Thyroid gland (tissue), 4 donors: ENCODE data around the gene PARD3B. TPM values are rescaled to one million over a fixed set of nuclear protein-coding genes. Genes with fewer than 3 reads are reported as not detected.
"Not testable (repeated sequence)": the region's sequence is repeated elsewhere in the genome, so short reads cannot be mapped to it uniquely, and the experiment has no call there.

Experiments
- DNase-seq, 2 donors: peaks; one replicate each; pipeline ENCODE4 v3.0.0-alpha.2; 2019
- H3K27ac ChIP-seq, 3 donors: fragments of 200-600 bp; sonication (generic); 1 replicate in 2 of 3; 2 replicates in 1 of 3; pipeline ENCODE4 v1.5.1; 2016 to 2019; ENCODE audit warnings: mild to moderate bottlenecking in 1 of 3, moderate library complexity in 1 of 3
- H3K27me3 ChIP-seq: fragments of 200-600 bp; sonication (generic); one replicate; pipeline ENCODE4 v1.5.1; 2019
- H3K36me3 ChIP-seq, 2 donors: fragments of 200-600 bp; sonication (generic); one replicate each; pipeline ENCODE4 v1.5.1; 2016 to 2019
- H3K4me1 ChIP-seq, 2 donors: fragments of 200-600 bp; sonication (generic); one replicate each; pipeline ENCODE4 v1.5.1; 2017 to 2019
- H3K4me3 ChIP-seq, 3 donors: fragments of 200-600 bp; sonication (generic); replicated peaks in 1 of 3; 1 replicate in 2 of 3; 2 replicates in 1 of 3; pipeline ENCODE4 v1.5.1; 2016; ENCODE audit warnings: mild to moderate bottlenecking in 1 of 3
- H3K9me3 ChIP-seq: fragments of 200-600 bp; sonication (generic); one replicate; pipeline ENCODE4 v1.5.1; 2017
- POLR2A ChIP-seq, 2 donors: fragments of 450-650 bp; IDR thresholded peaks; one replicate each; pipeline ENCODE4 v1.6.1; 2017; ENCODE audit warnings: antibody characterized with exemption in 2 of 2, mild to moderate bottlenecking in 2 of 2, moderate library complexity in 1 of 2
- WGBS, 2 donors: methylation state at CpG; one replicate each; pipeline ENCODE4 v1.1.5; 2017; 5-methylcytosine and 5-hydroxymethylcytosine counted together
- intact Hi-C: fragments of 100-400 bp; cut with DNase I; formaldehyde crosslinking; loops from one replicate; pipeline ENCODE4 v1.15.1; 2023
- total RNA-seq, 4 donors: library from RNA; depleted of rRNA; stranded (reverse); fragments of >200 nt; gene quantifications; one replicate each; pipeline ENCODE4 v1.2.3, GENCODE V29; 2016
- TF ChIP-seq, protein P1 (sequence below), 6 experiments: fragments of 200-600 bp in 3 of 6; fragments of 450-650 bp in 3 of 6; sonication (generic) in 3 of 6; IDR thresholded peaks; one replicate each; pipeline ENCODE4 v1.5.1; 2016 to 2019; ENCODE audit warnings: antibody characterized with exemption in 6 of 6, mild to moderate bottlenecking in 2 of 6, inconsistent platforms in 1 of 6, moderate library complexity in 1 of 6

PARD3B gene
- total RNA-seq, 4 donors from 2014 or later: 27.0 to 43.4 (median 34.6) TPM

DNA sequence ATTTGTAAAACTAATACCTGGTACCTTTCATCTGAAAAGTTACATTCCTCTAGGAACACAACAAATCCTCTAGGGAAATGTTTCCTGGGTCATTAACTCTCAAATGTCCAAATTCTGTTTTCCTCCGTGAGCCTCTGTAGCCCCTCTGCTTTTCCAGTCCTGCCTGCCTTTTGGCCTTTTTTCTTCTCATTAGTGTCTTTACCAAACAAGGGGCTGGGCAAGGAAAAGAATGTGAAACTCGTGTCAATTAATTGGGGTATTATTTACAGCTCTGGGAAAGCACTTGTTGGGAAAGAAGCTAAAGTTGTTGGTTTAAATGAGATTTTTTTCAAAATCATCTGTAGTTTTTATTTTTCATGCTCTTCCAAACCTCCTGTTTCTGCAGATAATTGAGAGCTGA is 938.9 kb downstream of the PARD3B start:
- H3K4me3 ChIP-seq: no peak overlapping the region
- H3K36me3 ChIP-seq: no peaks in the 10 kb centered on the region
- 64 to 70% methylated on average over 2 of the region's 2 CpGs for WGBS, 2 donors
- no peak for DNase-seq
- H3K27ac ChIP-seq: no peak overlapping the region
- H3K4me1 ChIP-seq: no peaks in the 10 kb centered on the region
- intact Hi-C loops: no loop called here
- TF ChIP-seq, protein P1, sequence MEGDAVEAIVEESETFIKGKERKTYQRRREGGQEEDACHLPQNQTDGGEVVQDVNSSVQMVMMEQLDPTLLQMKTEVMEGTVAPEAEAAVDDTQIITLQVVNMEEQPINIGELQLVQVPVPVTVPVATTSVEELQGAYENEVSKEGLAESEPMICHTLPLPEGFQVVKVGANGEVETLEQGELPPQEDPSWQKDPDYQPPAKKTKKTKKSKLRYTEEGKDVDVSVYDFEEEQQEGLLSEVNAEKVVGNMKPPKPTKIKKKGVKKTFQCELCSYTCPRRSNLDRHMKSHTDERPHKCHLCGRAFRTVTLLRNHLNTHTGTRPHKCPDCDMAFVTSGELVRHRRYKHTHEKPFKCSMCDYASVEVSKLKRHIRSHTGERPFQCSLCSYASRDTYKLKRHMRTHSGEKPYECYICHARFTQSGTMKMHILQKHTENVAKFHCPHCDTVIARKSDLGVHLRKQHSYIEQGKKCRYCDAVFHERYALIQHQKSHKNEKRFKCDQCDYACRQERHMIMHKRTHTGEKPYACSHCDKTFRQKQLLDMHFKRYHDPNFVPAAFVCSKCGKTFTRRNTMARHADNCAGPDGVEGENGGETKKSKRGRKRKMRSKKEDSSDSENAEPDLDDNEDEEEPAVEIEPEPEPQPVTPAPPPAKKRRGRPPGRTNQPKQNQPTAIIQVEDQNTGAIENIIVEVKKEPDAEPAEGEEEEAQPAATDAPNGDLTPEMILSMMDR (IDR thresholded peaks at IDR 0.05): no peak
- TF ChIP-seq POLR2A (IDR thresholded peaks at IDR 0.05): no peak
- H3K9me3 ChIP-seq: no peaks in the 10 kb centered on the region
- H3K27me3 ChIP-seq: no peaks in the 10 kb centered on the region

DNA sequence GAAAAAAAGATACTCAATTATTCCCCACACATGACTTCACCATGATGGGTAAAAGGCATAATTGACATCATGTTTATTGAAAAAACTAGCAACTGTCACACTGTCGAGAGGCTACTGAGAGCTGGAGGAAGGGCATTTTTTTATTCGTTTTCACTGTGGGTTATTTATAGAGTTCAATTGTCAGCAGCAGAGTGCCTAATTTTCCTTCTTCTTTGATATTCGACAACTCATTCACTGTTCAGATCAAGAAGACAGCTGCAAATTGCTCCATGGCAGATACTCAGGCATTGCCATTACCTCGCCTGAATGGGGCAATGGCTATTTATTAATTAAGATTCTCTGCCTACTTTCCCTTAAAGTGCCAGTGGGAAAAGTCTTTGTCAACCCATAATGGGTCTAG is 939.5 kb downstream of the PARD3B start:
- TF ChIP-seq POLR2A (IDR thresholded peaks at IDR 0.05): no peak
- TF ChIP-seq, protein P1 (IDR thresholded peaks at IDR 0.05): no peak
- Histone ChIP-seq H3K27ac (no peak overlapping the region), H3K27me3 (no peaks in the 10 kb centered on the region), H3K36me3 (no peaks in the 10 kb centered on the region), H3K9me3 (no peaks in the 10 kb centered on the region), H3K4me3 (no peak overlapping the region), H3K4me1 (no peaks in the 10 kb centered on the region)
- WGBS, 2 donors: 76 to 83% methylated on average over 4 of the region's 4 CpGs
- intact Hi-C loops: no loop called here
- DNase-seq: no peak

DNA sequence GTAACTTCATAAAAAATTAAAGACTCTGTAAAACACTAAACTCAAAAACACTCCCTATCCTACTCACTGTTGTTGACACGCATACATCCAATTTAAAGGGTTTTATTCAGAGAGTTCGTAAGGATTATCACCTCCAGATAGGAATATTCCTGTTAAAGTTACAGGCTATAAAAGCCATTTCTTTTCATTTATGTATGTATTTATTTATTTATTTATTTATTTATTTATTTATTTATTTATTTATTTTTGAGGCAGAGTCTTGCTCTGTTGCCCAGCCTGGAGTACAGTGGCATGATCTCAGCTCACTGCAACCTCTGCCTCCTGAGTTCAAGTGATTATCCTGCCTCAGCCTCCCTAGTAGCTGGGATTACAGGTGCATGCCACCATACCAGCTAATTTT is 948.3 kb downstream of the PARD3B start:
- H3K27me3 ChIP-seq, H3K4me3 ChIP-seq, DNase-seq, H3K4me1 ChIP-seq, H3K27ac ChIP-seq, H3K9me3 ChIP-seq, H3K36me3 ChIP-seq, intact Hi-C loops: not testable (repeated sequence)
- 97 to 98% methylated on average over 2 of the region's 2 CpGs for WGBS, 2 donors

DNA sequence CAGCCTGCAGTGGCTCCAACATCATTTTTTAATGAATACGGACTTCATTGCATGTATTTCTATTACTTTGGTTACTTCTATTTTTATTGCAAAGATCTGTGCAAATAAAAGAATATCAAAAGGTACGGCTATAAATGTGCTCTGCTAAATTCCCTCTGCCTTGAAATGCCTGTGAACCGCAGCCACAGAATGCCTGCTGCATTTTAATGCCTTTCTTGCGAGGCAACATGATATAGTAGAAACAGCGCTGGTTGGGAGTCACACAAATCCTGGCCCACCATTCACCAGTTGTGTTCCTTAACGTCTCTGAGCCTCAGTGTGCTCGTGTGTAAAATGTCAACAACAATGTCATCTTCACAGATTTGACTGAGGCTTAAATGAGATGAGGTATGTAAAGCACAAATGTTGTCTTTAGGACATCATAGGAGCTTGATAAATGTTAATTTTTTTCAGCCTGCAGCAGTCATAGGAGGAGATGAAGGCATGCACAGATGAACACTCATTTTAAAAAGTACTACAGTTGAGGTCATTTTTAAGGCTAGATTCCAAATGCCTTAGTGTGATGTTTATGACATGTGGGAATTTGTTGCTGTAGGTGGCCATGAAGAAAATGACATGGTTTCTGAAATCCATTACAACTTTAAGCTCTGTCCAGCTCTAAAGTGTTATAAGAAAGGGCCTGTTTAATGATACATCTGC is 949.4 kb downstream of the PARD3B start:
- Histone ChIP-seq H3K36me3 (no peaks in the 10 kb centered on the region), H3K4me1 (peaks cover 3 to 5% of the 10 kb centered on the region in 2 donors), H3K27ac (no peak overlapping the region), H3K4me3 (no peak overlapping the region), H3K9me3 (no peaks in the 10 kb centered on the region), H3K27me3 (no peaks in the 10 kb centered on the region)
- WGBS, 2 donors: 85 to 93% methylated on average over 7 of the region's 7 CpGs
- no peak for DNase-seq
- intact Hi-C loops: no loop called here
- no peak for TF ChIP-seq POLR2A (IDR thresholded peaks at IDR 0.05)
- TF ChIP-seq, protein P1 (IDR thresholded peaks at IDR 0.05): no peak

DNA sequence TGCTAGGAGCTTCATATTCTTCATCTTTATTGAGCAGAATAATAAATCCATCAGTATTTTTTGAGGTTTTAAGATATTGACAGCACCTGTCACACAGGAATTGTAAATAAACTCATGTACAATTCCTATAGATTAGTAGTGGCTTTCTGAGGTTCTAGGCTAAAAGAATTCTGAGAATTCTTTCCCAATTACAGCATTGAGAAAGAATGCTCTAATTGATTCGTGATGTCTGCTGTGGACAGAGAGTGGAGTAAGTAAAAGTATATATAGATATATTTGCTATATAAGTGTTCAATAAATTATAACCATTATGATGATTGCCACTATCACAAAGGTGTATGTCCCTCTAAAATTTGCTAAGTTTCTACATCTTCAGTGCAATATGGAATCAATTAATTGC is 950.5 kb downstream of the PARD3B start:
- TF ChIP-seq POLR2A (IDR thresholded peaks at IDR 0.05): no peak
- TF ChIP-seq, protein P1 (IDR thresholded peaks at IDR 0.05): no peak
- intact Hi-C loops: no loop called here
- WGBS, 2 donors: 80 to 95% methylated on average over 1 of the region's 1 CpG

More for the DNA sequence above, 950.5 kb downstream of the PARD3B start:
- DNase-seq: no peak
- H3K4me1 ChIP-seq: peaks cover 3 to 5% of the 10 kb centered on the region in 2 donors
- no peaks in the 10 kb centered on the region for H3K27me3 ChIP-seq
- H3K27ac ChIP-seq: no peak overlapping the region
- no peaks in the 10 kb centered on the region for H3K9me3 ChIP-seq
- no peaks in the 10 kb centered on the region for H3K36me3 ChIP-seq
- no peak overlapping the region for H3K4me3 ChIP-seq
